GOT3 (cell line): ENCODE data around the gene SLC19A1.

Experiments
- DNase-seq: peaks from one replicate; lab custom pipeline; 2025; ENCODE audit warnings: mixed read lengths; lab: John Stamatoyannopoulos, UW

Gene SLC19A1

GRCh38 chr21:45478816-45479669, 63.2 kb downstream of the SLC19A1 start:
- no peak for DNase-seq

- DNase-seq = no peak
These were observed 64.0 kb downstream of the SLC19A1 start for GRCh38 chr21:45478115-45478801.

- no peak for DNase-seq
These were observed 64.8 kb downstream of the SLC19A1 start for GRCh38 chr21:45477176-45478114.

- DNase-seq = no peak
These were observed 65.7 kb downstream of the SLC19A1 start for GRCh38 chr21:45476582-45476981.

GRCh38 chr21:45475797-45476570, 66.3 kb downstream of the SLC19A1 start:
- no peak for DNase-seq

- no peak for DNase-seq
These were observed 67.1 kb downstream of the SLC19A1 start for GRCh38 chr21:45475004-45475685.

- no peak for DNase-seq
These were observed 67.8 kb downstream of the SLC19A1 start for GRCh38 chr21:45474323-45474950.

GRCh38 chr21:45473496-45474322, 68.5 kb downstream of the SLC19A1 start:
- no peak for DNase-seq

- no peak for DNase-seq
These were observed 69.5 kb downstream of the SLC19A1 start for GRCh38 chr21:45472445-45473365.

GRCh38 chr21:45471525-45472221, 70.6 kb downstream of the SLC19A1 start:
- DNase-seq = no peak

GRCh38 chr21:45470773-45471524, 71.3 kb downstream of the SLC19A1 start:
- DNase-seq = no peak

- no peak for DNase-seq
These were observed 72.1 kb downstream of the SLC19A1 start for GRCh38 chr21:45470087-45470515.

- no peak for DNase-seq
These were observed 72.8 kb downstream of the SLC19A1 start for GRCh38 chr21:45469273-45470086.

GRCh38 chr21:45468971-45469272, 73.3 kb downstream of the SLC19A1 start:
- no peak for DNase-seq

GRCh38 chr21:45468051-45468970, 73.9 kb downstream of the SLC19A1 start:
- no peak for DNase-seq
